ENCODE measurements around the gene DDA1.
"Not testable (repeated sequence)": the region's sequence is repeated elsewhere in the genome, so short reads cannot be mapped to it uniquely, and the experiment has no call there.

DDA1 gene

DNA sequence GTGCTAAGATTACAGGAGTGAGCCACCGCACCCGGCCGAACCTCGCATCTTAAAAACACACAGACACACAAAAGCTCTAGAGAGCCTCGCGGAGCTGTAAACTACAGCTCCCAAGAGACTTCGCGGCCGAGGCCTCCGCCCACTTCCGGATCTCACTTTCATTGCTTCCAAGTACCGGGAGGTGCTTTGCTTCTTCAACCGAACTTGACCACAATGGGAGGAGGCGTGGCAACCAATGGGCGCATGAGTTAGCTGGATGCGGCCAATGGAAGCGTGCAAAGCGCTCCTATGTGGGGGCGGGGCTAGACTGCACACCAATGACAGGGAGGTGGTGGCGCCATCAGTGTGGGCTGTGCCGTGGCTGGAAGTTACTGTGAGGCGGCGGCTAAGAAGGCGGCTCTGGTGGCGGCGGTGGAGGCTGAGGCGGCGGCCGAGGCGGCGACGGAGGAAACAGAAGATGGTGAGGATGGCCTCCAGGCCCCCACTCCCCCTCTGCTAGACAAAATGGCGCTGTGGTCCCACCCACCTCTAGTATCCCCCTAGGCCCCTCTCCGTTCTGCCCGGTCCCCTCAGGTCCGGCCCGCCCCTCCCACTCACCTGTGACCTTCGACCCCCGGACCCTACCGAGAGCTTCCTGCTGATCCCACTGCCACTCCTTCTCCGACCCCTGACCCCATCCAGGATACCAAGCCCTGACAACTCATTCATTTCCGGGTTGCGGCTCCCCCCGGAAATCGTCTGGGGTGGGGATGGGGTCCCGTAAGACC, at the start of gene DDA1:
Gene DDA1 (plus strand): TSS at position 366 of the 767 bp plus-strand sequence. CDS start 92 bp downstream, at position 458.
- Histone ChIP-seq H3K27me3 (ENCODE audit: control insufficient read depth, insufficient read depth, low read length) (no peaks in the 10 kb centered on the region), H3K9ac (ENCODE audit: low read length) (peak within 1 kb of the TSS; percentile 54), H3K4me1 (ENCODE audit: control insufficient read depth, low read depth, low read length) (peaks cover 4% of the 10 kb centered on the region), H3K4me3 (ENCODE audit: low read length) (peak within 1 kb of the TSS; percentile 96), H3K27ac (ENCODE audit: low read length) (no peak within 1 kb of the TSS), H3K36me3 (ENCODE audit: control insufficient read depth, low read depth, low read length) (peaks cover 6% of the 10 kb centered on the region), H3K9me3 (ENCODE audit: control insufficient read depth, low read depth, low read length) (no peaks in the 10 kb centered on the region)

DNA sequence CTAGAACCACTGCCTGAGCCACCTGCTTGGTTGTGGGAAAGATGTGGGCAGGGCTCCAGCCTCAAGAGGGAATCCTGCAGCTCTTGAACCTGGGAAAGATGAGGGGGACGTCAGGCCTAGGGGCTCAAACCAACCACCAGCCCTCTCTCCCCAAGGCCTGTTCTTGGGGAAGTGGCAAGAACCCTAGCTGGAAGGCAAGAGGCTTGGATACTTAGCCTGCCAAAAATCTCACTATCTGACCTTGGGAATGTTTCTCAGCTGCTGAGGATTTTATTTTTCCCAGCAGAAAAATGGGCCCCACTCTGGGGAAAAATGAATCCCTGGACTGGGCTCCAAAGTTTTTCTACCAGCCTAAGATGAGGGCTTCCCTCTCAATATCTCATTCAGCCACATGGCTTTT, 49.4 kb upstream of the DDA1 start:
- Histone ChIP-seq H3K9ac (ENCODE audit: low read length) (no peak overlapping the region), H3K4me1 (ENCODE audit: control insufficient read depth, low read depth, low read length) (peaks cover 9% of the 10 kb centered on the region), H3K9me3 (ENCODE audit: control insufficient read depth, low read depth, low read length) (peaks cover 3% of the 10 kb centered on the region), H3K27me3 (ENCODE audit: control insufficient read depth, insufficient read depth, low read length) (no peaks in the 10 kb centered on the region), H3K36me3 (ENCODE audit: control insufficient read depth, low read depth, low read length) (peaks cover 4% of the 10 kb centered on the region), H3K27ac (ENCODE audit: low read length) (no peak overlapping the region), H3K4me3 (ENCODE audit: low read length) (no peak overlapping the region)

DNA sequence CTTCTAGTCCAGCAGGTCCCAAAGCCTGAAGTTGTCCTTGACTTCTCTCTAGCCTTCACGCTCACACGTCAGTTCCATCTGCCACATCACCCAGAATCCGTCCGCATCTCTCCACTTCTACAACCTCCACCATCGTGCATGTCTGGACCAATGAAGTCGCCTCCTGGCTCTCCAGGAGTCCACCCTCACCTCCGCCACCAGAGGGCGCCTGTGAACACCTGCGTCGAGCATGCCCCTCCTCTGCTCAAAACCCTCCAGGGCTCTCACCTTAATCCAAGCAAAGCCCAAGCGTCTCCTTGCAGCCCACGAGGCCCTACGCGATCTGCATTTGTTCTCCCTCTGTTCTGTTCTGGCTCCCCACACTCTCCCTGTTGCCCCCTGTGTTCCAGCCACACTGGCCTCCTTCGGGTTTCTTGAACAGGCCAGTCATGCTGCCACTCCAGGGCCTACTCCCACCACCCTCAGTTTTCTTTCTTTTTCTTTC, 48.5 kb upstream of the DDA1 start:
- H3K4me1 ChIP-seq (ENCODE audit: control insufficient read depth, low read depth, low read length) = peaks cover 11% of the 10 kb centered on the region
- no peak overlapping the region for H3K4me3 ChIP-seq (ENCODE audit: low read length)
- H3K9ac ChIP-seq (ENCODE audit: low read length) = peak overlapping the region; percentile 45

DNA sequence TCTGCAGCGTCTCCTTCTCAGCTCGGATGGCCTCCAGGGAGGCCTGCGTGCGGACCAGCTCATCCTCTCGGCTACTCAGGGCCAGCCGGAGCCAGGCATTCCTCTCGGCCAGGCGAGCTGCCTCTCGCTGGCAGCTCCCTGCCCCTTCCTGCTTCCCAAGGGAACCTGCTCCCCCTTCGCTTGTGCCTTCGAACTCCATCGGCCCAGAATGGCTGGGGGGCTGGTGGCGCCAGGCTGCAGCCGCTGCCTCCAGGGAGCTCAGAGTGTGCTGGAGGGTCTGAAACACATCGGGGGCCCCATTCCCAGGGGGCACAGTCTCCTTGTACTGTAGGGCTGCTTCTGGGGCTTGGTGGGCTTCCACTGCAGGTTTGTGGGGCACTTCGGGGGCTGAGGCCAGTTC, 46.8 kb upstream of the DDA1 start:
- Histone ChIP-seq H3K9ac (ENCODE audit: low read length) (no peak overlapping the region), H3K27me3 (ENCODE audit: control insufficient read depth, insufficient read depth, low read length) (no peaks in the 10 kb centered on the region), H3K27ac (ENCODE audit: low read length) (no peak overlapping the region), H3K36me3 (ENCODE audit: control insufficient read depth, low read depth, low read length) (peaks cover 4% of the 10 kb centered on the region), H3K9me3 (ENCODE audit: control insufficient read depth, low read depth, low read length) (peaks cover 3% of the 10 kb centered on the region), H3K4me3 (ENCODE audit: low read length) (no peak overlapping the region), H3K4me1 (ENCODE audit: control insufficient read depth, low read depth, low read length) (peaks cover 11% of the 10 kb centered on the region)

More for the DNA sequence above, 48.5 kb upstream of the DDA1 start:
- H3K27me3 ChIP-seq (ENCODE audit: control insufficient read depth, insufficient read depth, low read length) = no peaks in the 10 kb centered on the region
- peaks cover 4% of the 10 kb centered on the region for H3K36me3 ChIP-seq (ENCODE audit: control insufficient read depth, low read depth, low read length)
- peaks cover 3% of the 10 kb centered on the region for H3K9me3 ChIP-seq (ENCODE audit: control insufficient read depth, low read depth, low read length)
- H3K27ac ChIP-seq (ENCODE audit: low read length) = no peak overlapping the region

DNA sequence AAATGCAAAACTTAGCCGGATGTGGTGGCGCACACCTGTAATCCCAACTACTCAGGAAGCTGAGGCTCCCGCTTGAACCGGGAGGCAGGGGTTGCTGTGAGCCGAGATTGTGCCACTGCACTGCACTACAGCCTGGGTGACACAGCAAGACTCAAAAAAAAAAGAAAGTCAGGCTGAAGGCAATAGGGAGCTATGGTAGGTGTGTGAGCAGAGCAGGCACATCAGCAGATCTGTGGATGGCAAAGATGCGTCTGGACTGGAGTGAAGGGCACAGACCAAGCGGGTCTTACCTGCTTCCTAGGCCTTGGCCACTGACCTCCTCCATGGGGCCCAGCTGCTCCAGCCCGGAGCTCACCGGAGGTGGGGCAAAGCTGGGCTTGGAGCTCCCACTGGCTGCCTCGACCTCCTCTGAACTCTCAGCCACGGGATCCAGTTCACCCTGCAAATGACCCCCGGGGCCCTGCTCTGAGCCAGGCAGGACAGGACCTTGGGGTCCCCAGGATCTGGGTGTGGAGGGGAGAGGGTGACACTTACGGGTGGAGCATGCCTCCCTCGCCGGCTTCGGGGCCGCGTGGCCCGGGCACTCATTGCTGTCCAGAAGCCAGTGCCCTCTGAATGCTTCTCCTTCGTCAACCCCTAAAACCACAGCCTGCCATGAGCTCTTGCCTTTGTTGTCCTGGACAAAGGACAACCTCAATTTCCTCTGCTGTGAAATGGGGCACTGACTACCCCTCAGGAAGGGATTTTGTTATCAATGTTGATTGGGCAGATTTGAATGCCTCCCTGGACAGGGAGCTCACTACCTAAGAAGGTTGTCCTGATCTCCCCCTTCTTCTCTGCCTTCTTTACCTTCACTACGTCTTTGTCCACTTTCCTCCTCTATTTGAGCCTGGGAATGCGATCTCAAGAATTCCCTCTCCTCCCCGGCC, 45.4 kb upstream of the DDA1 start:
- Histone ChIP-seq H3K4me3 (ENCODE audit: low read length) (no peak overlapping the region), H3K27me3 (ENCODE audit: control insufficient read depth, insufficient read depth, low read length) (no peaks in the 10 kb centered on the region), H3K9me3 (ENCODE audit: control insufficient read depth, low read depth, low read length) (peaks cover 3% of the 10 kb centered on the region), H3K4me1 (ENCODE audit: control insufficient read depth, low read depth, low read length) (peaks cover 11% of the 10 kb centered on the region), H3K27ac (ENCODE audit: low read length) (peak overlapping the region; percentile 80), H3K36me3 (ENCODE audit: control insufficient read depth, low read depth, low read length) (peaks cover 4% of the 10 kb centered on the region), H3K9ac (ENCODE audit: low read length) (peak overlapping the region; percentile 16)

- Histone ChIP-seq H3K9me3 (ENCODE audit: control insufficient read depth, low read depth, low read length) (peaks cover 1% of the 10 kb centered on the region), H3K4me3 (ENCODE audit: low read length) (no peak within 1 kb of the TSS), H3K27ac (ENCODE audit: low read length) (peak within 1 kb of the TSS; percentile 80), H3K27me3 (ENCODE audit: control insufficient read depth, insufficient read depth, low read length) (no peaks in the 10 kb centered on the region), H3K4me1 (ENCODE audit: control insufficient read depth, low read depth, low read length) (peaks cover 11% of the 10 kb centered on the region), H3K9ac (ENCODE audit: low read length) (peak within 1 kb of the TSS; percentile 16), H3K36me3 (ENCODE audit: control insufficient read depth, low read depth, low read length) (no peaks in the 10 kb centered on the region)
These were observed 44.8 kb upstream of the DDA1 start, which contains the start of gene USHBP1 for GRCh38 chr19:17264641-17264979. USHBP1 (minus strand) TSS chr19:17264745; CDS start chr19:17264299, 446 bp downstream.

DNA sequence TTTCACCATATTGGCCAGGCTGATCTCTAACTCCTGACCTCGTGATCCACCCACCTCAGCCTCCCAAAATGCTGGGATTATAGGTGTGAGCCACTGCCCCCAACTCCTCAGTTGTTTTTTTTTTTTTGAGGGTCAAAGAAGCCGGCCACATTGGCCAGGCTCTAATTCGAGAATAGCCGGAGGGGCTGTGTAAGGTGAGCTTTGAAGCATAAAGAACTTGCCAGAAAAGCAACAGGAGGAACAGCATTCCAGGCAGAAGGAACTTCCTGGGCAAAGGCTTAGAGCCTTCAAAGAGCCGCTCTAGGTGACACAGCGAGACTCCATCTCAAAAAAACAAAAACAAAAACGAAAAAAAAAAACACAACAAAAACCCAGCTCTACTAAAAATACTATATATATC, 43.3 kb upstream of the DDA1 start:
- H3K9me3 ChIP-seq (ENCODE audit: control insufficient read depth, low read depth, low read length) = no peaks in the 10 kb centered on the region
- no peaks in the 10 kb centered on the region for H3K27me3 ChIP-seq (ENCODE audit: control insufficient read depth, insufficient read depth, low read length)
- H3K4me1 ChIP-seq (ENCODE audit: control insufficient read depth, low read depth, low read length) = peaks cover 11% of the 10 kb centered on the region
- H3K27ac ChIP-seq (ENCODE audit: low read length) = no peak overlapping the region
- H3K36me3 ChIP-seq (ENCODE audit: control insufficient read depth, low read depth, low read length) = peaks cover under 1% of the 10 kb centered on the region
- no peak overlapping the region for H3K9ac ChIP-seq (ENCODE audit: low read length)
- H3K4me3 ChIP-seq (ENCODE audit: low read length) = no peak overlapping the region

GRCh38 chr19:17266589-17266974, 42.8 kb upstream of the DDA1 start:
- no peaks in the 10 kb centered on the region for H3K27me3 ChIP-seq (ENCODE audit: control insufficient read depth, insufficient read depth, low read length)
- H3K4me3 ChIP-seq (ENCODE audit: low read length) = no peak overlapping the region
- H3K4me1 ChIP-seq (ENCODE audit: control insufficient read depth, low read depth, low read length) = peaks cover 11% of the 10 kb centered on the region
- H3K9me3 ChIP-seq (ENCODE audit: control insufficient read depth, low read depth, low read length) = no peaks in the 10 kb centered on the region
- H3K36me3 ChIP-seq (ENCODE audit: control insufficient read depth, low read depth, low read length) = peaks cover 6% of the 10 kb centered on the region
- H3K9ac ChIP-seq (ENCODE audit: low read length) = no peak overlapping the region
- H3K27ac ChIP-seq (ENCODE audit: low read length) = no peak overlapping the region

- no peaks in the 10 kb centered on the region for H3K27me3 ChIP-seq (ENCODE audit: control insufficient read depth, insufficient read depth, low read length)
- H3K9ac ChIP-seq (ENCODE audit: low read length) = peak within 1 kb of the TSS; percentile 89
- no peaks in the 10 kb centered on the region for H3K9me3 ChIP-seq (ENCODE audit: control insufficient read depth, low read depth, low read length)
- peaks cover 10% of the 10 kb centered on the region for H3K36me3 ChIP-seq (ENCODE audit: control insufficient read depth, low read depth, low read length)
- peak within 1 kb of the TSS; percentile 61 for H3K27ac ChIP-seq (ENCODE audit: low read length)
- peak within 1 kb of the TSS; percentile 87 for H3K4me3 ChIP-seq (ENCODE audit: low read length)
- peaks cover 11% of the 10 kb centered on the region for H3K4me1 ChIP-seq (ENCODE audit: control insufficient read depth, low read depth, low read length)
These were observed 42.2 kb upstream of the DDA1 start, which contains the start of gene BABAM1 for GRCh38 chr19:17266975-17267788. BABAM1 (plus strand) TSS chr19:17267443; CDS start chr19:17268807, 1,364 bp downstream.

- Histone ChIP-seq H3K36me3 (ENCODE audit: control insufficient read depth, low read depth, low read length) (peaks cover 14% of the 10 kb centered on the region), H3K27ac (ENCODE audit: low read length) (no peak overlapping the region), H3K4me1 (ENCODE audit: control insufficient read depth, low read depth, low read length) (peaks cover 11% of the 10 kb centered on the region), H3K27me3 (ENCODE audit: control insufficient read depth, insufficient read depth, low read length) (no peaks in the 10 kb centered on the region), H3K9ac (ENCODE audit: low read length) (no peak overlapping the region), H3K4me3 (ENCODE audit: low read length) (no peak overlapping the region), H3K9me3 (ENCODE audit: control insufficient read depth, low read depth, low read length) (no peaks in the 10 kb centered on the region)
These were observed 40.6 kb upstream of the DDA1 start for GRCh38 chr19:17268754-17269153.

DNA sequence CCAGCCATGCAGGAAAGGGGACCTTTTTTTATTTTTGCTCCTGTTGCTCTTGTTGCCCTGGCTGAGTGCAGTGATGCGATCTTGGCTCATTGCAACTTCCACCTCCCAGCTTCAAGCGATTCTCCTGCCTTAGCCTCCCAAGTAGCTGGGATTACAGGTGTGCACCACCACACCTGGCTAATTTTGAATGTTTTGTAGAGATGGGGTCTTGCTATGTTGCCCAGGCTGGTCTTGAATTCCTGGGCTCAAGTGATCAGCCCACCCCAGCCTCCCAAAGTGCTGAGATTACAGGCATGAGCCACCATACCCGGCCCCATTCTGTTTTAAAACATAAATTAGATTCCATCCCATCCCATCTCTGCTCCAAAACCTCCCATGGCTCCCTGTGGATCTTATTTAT, 34.5 kb upstream of the DDA1 start:
- not testable (repeated sequence) for H3K4me1 ChIP-seq (ENCODE audit: control insufficient read depth, low read depth, low read length); H3K9me3 ChIP-seq (ENCODE audit: control insufficient read depth, low read depth, low read length); H3K27ac ChIP-seq (ENCODE audit: low read length); H3K27me3 ChIP-seq (ENCODE audit: control insufficient read depth, insufficient read depth, low read length); H3K4me3 ChIP-seq (ENCODE audit: low read length); H3K9ac ChIP-seq (ENCODE audit: low read length)
- H3K36me3 ChIP-seq (ENCODE audit: control insufficient read depth, low read depth, low read length) = peaks cover 37% of the 10 kb centered on the region
